CD4-positive, CD25-positive, alpha-beta regulatory T cell (primary cell): ENCODE data around the gene REG4. TPM values are rescaled to one million over a fixed set of nuclear protein-coding genes. Genes with fewer than 3 reads are reported as not detected.
"Not testable (repeated sequence)": the region's sequence is repeated elsewhere in the genome, so short reads cannot be mapped to it uniquely, and the experiment has no call there.

Source experiments
- ATAC-seq, 2 donors: fragments of 150-1000 bp; cut with Tn5 transposase; one replicate each; pipeline ENCODE4 v1.10.0; 2021; ENCODE audit warnings: low read depth in 2 of 2, moderate number of reproducible peaks in 2 of 2, moderate library complexity in 1 of 2
- DNase-seq, 3 donors: peaks; one replicate each; pipeline versions ENCODE4 v3.0.0 to v3.0.0-alpha.2; 2012 to 2022; ENCODE audit warnings: mixed read lengths in 1 of 3
- H3K27ac ChIP-seq: one replicate; pipeline ENCODE4 v1.7.0; 2013; ENCODE audit warnings: mild to moderate bottlenecking, low read length; ENCODE audit not compliant: insufficient read depth, poor library complexity, severe bottlenecking
- H3K27me3 ChIP-seq: one replicate; pipeline ENCODE4 v1.7.0; 2013; ENCODE audit warnings: low read length; ENCODE audit not compliant: control insufficient read depth, insufficient read depth
- H3K36me3 ChIP-seq: one replicate; pipeline ENCODE4 v1.7.0; 2013; ENCODE audit warnings: mild to moderate bottlenecking, low read length, moderate library complexity; ENCODE audit not compliant: control insufficient read depth, insufficient read depth
- H3K4me1 ChIP-seq: 2 replicates; pipeline ENCODE4 v1.7.0; 2013; ENCODE audit warnings: mild to moderate bottlenecking, low read length; ENCODE audit not compliant: insufficient read depth, control insufficient read depth, poor library complexity, severe bottlenecking
- H3K4me3 ChIP-seq: one replicate; pipeline ENCODE4 v1.7.0; 2013; ENCODE audit warnings: low read depth, mild to moderate bottlenecking, low read length, moderate library complexity
- H3K9me3 ChIP-seq, 2 experiments: 1 replicate in 1 of 2; 2 replicates in 1 of 2; pipeline ENCODE4 v1.7.0; 2013; ENCODE audit warnings: low read length in 2 of 2, mild to moderate bottlenecking in 1 of 2, moderate library complexity in 1 of 2; ENCODE audit not compliant: control insufficient read depth in 2 of 2
- H3K27ac Mint-ChIP-seq, 3 donors: one replicate each; pipeline ENCODE4 v1.8.0; 2020 to 2022; ENCODE audit warnings: mild to moderate bottlenecking in 3 of 3, mixed read lengths in 3 of 3, moderate library complexity in 2 of 3
- H3K27me3 Mint-ChIP-seq: one replicate; pipeline ENCODE4 v1.8.0; 2022; ENCODE audit warnings: mild to moderate bottlenecking, mixed read lengths
- H3K36me3 Mint-ChIP-seq: one replicate; pipeline ENCODE4 v1.8.0; 2020; ENCODE audit warnings: mixed read lengths
- H3K4me1 Mint-ChIP-seq, 4 donors: one replicate each; pipeline ENCODE4 v1.8.0; 2020 to 2022; ENCODE audit warnings: mixed read lengths in 4 of 4, mild to moderate bottlenecking in 1 of 4
- H3K4me3 Mint-ChIP-seq, 4 donors: one replicate each; pipeline ENCODE4 v1.8.0; 2020 to 2022; ENCODE audit warnings: mild to moderate bottlenecking in 4 of 4, mixed read lengths in 4 of 4, moderate library complexity in 3 of 4
- H3K9me3 Mint-ChIP-seq, 7 donors: one replicate each; pipeline ENCODE4 v1.8.0; 2020 to 2022; ENCODE audit warnings: mixed read lengths in 7 of 7, mild to moderate bottlenecking in 3 of 7, moderate library complexity in 2 of 7
- polyA plus RNA-seq, 4 donors: library from polyadenylated mRNA; unstranded; fragments of 300-500 nt; fragmentation: Illumina TruSeq; gene quantifications; one replicate each; pipeline ENCODE4 v1.2.3, GENCODE V29; 2021
- total RNA-seq: library from RNA; stranded (reverse); gene quantifications from one replicate; pipeline ENCODE4 v1.2.3, GENCODE V29; 2022

The REG4 gene
- total RNA-seq (not detected), polyA plus RNA-seq (1 to 10 TPM in 1 of 4 donors, under 1 TPM in 1, not detected in 2; 0.41 to 1.5 TPM)

DNA sequence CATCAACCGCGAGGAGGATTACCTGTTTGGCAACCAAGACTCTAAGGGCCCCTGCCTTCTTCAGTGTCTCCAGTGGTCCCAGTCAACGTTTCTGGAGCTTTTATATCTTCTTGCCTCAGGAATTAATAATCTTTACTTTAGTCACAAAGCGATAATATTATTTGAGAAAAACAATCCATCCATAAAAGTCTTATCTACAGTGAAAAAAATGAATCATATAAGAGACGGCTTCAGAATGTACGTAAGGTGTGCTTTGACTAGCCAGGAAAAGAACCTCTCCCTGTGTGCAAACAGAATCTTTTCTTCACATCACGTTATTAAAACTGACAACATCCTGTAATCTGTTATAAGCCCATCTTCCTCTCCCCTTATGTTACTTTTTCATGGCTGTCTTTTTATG, at the start of gene REG4:
Gene REG4, minus strand, starts transcription at position 74 of the 400 bp plus-strand sequence. CDS start 2,691 bp downstream, outside the sequence.
- H3K9me3 Mint-ChIP-seq = peaks cover 0 to 2% (median 0%) of the 10 kb centered on the region in 7 donors
- peaks cover 37% of the 10 kb centered on the region for H3K27me3 Mint-ChIP-seq
- Histone ChIP-seq H3K4me1 (no peaks in the 10 kb centered on the region), H3K36me3 (no peaks in the 10 kb centered on the region), H3K9me3 (no peaks in the 10 kb centered on the region), H3K27me3 (peaks cover 14% of the 10 kb centered on the region), H3K4me3 (no peak within 1 kb of the TSS), H3K27ac (no peak within 1 kb of the TSS)
- no peak for DNase-seq
- peaks cover 0 to 6% (median 4%) of the 10 kb centered on the region in 4 donors for H3K4me1 Mint-ChIP-seq
- H3K4me3 Mint-ChIP-seq = no peak within 1 kb of the TSS
- H3K36me3 Mint-ChIP-seq = no peaks in the 10 kb centered on the region
- H3K27ac Mint-ChIP-seq = peak within 1 kb of the TSS in 1 of 3 donors; percentile 23
- ATAC-seq = no peak

- no peak overlapping the region for H3K4me3 Mint-ChIP-seq
- no peak overlapping the region for H3K4me3 ChIP-seq
- H3K36me3 ChIP-seq = no peaks in the 10 kb centered on the region
- peaks cover 0 to 2% (median 0%) of the 10 kb centered on the region in 7 donors for H3K9me3 Mint-ChIP-seq
- peaks cover 33% of the 10 kb centered on the region for H3K27me3 Mint-ChIP-seq
- H3K4me1 Mint-ChIP-seq = no peaks in the 10 kb centered on the region
- no peaks in the 10 kb centered on the region for H3K36me3 Mint-ChIP-seq
- DNase-seq = peak in 1 of 3 donors; percentile 64
- no peak for ATAC-seq
- H3K9me3 ChIP-seq = no peaks in the 10 kb centered on the region
- no peak overlapping the region for H3K27ac Mint-ChIP-seq
- H3K27me3 ChIP-seq = peaks cover 8% of the 10 kb centered on the region
- H3K27ac ChIP-seq = no peak overlapping the region
- H3K4me1 ChIP-seq = no peaks in the 10 kb centered on the region
Measured at GRCh38 chr1:119859647-119860046, 48.4 kb upstream of the REG4 start.

- H3K4me1 ChIP-seq, H3K27ac Mint-ChIP-seq, H3K4me3 ChIP-seq, DNase-seq, H3K36me3 Mint-ChIP-seq, H3K27ac ChIP-seq, H3K36me3 ChIP-seq, H3K4me3 Mint-ChIP-seq, H3K9me3 ChIP-seq, H3K4me1 Mint-ChIP-seq, ATAC-seq, H3K9me3 Mint-ChIP-seq, H3K27me3 ChIP-seq: not testable (repeated sequence)
- peaks cover 33% of the 10 kb centered on the region for H3K27me3 Mint-ChIP-seq
Measured at GRCh38 chr1:119858556-119859214, 47.4 kb upstream of the REG4 start.

GRCh38 chr1:119858126-119858525, 46.9 kb upstream of the REG4 start:
- no peak overlapping the region for H3K27ac ChIP-seq
- Mint-ChIP-seq H3K4me3 (no peak overlapping the region), H3K27me3 (peaks cover 33% of the 10 kb centered on the region), H3K36me3 (no peaks in the 10 kb centered on the region), H3K4me1 (no peaks in the 10 kb centered on the region), H3K27ac (no peak overlapping the region), H3K9me3 (peaks cover 0 to 2% (median 0%) of the 10 kb centered on the region in 7 donors)
- no peak for DNase-seq
- no peaks in the 10 kb centered on the region for H3K36me3 ChIP-seq
- H3K9me3 ChIP-seq = no peaks in the 10 kb centered on the region
- peaks cover 6% of the 10 kb centered on the region for H3K27me3 ChIP-seq
- no peak overlapping the region for H3K4me3 ChIP-seq
- no peaks in the 10 kb centered on the region for H3K4me1 ChIP-seq
- no peak for ATAC-seq

DNA sequence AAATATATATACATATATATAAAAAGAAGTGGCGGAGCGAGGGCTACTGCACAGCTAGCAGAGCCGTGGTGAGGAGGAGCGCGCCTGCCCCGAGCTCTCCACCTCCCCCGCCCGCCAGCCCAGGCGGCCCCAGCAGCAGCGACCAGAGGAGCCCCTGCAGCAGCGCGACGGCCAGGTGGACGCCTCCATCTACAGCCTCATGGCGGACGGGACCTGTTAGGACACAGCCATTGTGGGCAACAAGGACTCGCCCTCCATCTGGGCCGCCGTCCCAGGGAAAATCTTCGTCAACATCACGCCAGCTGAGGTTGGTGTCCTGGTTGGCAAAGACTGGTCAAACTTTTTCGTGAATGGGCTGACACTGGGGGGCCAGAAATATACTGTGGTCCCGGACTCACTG, 41.9 kb upstream of the REG4 start:
- Mint-ChIP-seq H3K27ac (no peak overlapping the region), H3K9me3 (peaks cover 0 to 2% (median 0%) of the 10 kb centered on the region in 7 donors), H3K4me1 (no peaks in the 10 kb centered on the region), H3K27me3 (peaks cover 22% of the 10 kb centered on the region), H3K4me3 (no peak overlapping the region), H3K36me3 (no peaks in the 10 kb centered on the region)
- no peaks in the 10 kb centered on the region for H3K4me1 ChIP-seq
- H3K27ac ChIP-seq = no peak overlapping the region
- no peaks in the 10 kb centered on the region for H3K36me3 ChIP-seq
- DNase-seq = no peak
- H3K4me3 ChIP-seq = no peak overlapping the region
- ATAC-seq = no peak
- H3K9me3 ChIP-seq = no peaks in the 10 kb centered on the region
- no peaks in the 10 kb centered on the region for H3K27me3 ChIP-seq

GRCh38 chr1:119844206-119844605, 32.9 kb upstream of the REG4 start:
- H3K36me3 Mint-ChIP-seq = not testable (repeated sequence)

GRCh38 chr1:119841306-119841705, 30.0 kb upstream of the REG4 start:
- H3K4me3 ChIP-seq = no peak overlapping the region
- H3K4me3 Mint-ChIP-seq = no peak overlapping the region
- ATAC-seq (no peak), DNase-seq (no peak)
- peaks cover 29% of the 10 kb centered on the region for H3K27me3 Mint-ChIP-seq
- no peaks in the 10 kb centered on the region for H3K36me3 ChIP-seq
- no peaks in the 10 kb centered on the region for H3K36me3 Mint-ChIP-seq
- no peaks in the 10 kb centered on the region for H3K4me1 ChIP-seq
- H3K9me3 Mint-ChIP-seq = peaks cover 0 to 2% (median 0%) of the 10 kb centered on the region in 7 donors
- H3K9me3 ChIP-seq = no peaks in the 10 kb centered on the region
- H3K27ac ChIP-seq = no peak overlapping the region
- H3K4me1 Mint-ChIP-seq = no peaks in the 10 kb centered on the region
- H3K27ac Mint-ChIP-seq = no peak overlapping the region
- H3K27me3 ChIP-seq = peaks cover under 1% of the 10 kb centered on the region

More at GRCh38 chr1:119844206-119844605, 32.9 kb upstream of the REG4 start:
- H3K4me3 ChIP-seq, H3K9me3 ChIP-seq, H3K4me1 ChIP-seq, ATAC-seq, H3K4me1 Mint-ChIP-seq, H3K4me3 Mint-ChIP-seq, H3K27me3 ChIP-seq, H3K36me3 ChIP-seq, H3K27ac Mint-ChIP-seq, H3K9me3 Mint-ChIP-seq, H3K27ac ChIP-seq, DNase-seq: not testable (repeated sequence)
- H3K27me3 Mint-ChIP-seq = peaks cover 20% of the 10 kb centered on the region

GRCh38 chr1:119840745-119841144, 29.5 kb upstream of the REG4 start:
- Histone ChIP-seq H3K4me1 (no peaks in the 10 kb centered on the region), H3K27ac (no peak overlapping the region), H3K4me3 (no peak overlapping the region), H3K9me3 (no peaks in the 10 kb centered on the region), H3K27me3 (peaks cover 3% of the 10 kb centered on the region), H3K36me3 (no peaks in the 10 kb centered on the region)
- no peak for ATAC-seq
- Mint-ChIP-seq H3K36me3 (no peaks in the 10 kb centered on the region), H3K4me3 (no peak overlapping the region), H3K4me1 (no peaks in the 10 kb centered on the region), H3K27me3 (peaks cover 30% of the 10 kb centered on the region), H3K27ac (no peak overlapping the region), H3K9me3 (peaks cover 0 to 2% (median 0%) of the 10 kb centered on the region in 7 donors)
- no peak for DNase-seq
